Myocyte (in vitro differentiated cells): Measurements from ENCODE around the gene AASDHPPT. TPM values are rescaled to one million over a fixed set of nuclear protein-coding genes. Genes with fewer than 3 reads are reported as not detected.

ENCODE experiments used
- total RNA-seq: library from RNA; depleted of rRNA; stranded (reverse); fragments of >200 nt; gene quantifications from 2 replicates; pipeline ENCODE4 v1.2.3, GENCODE V29; 2014

The AASDHPPT gene
- total RNA-seq, 1 donor from 2014 or later: 66.7 TPM

Other genes with a start within 250 kb of the AASDHPPT start
- 40.4 and 49.8 TPM in 2 replicates for gene MSANTD4, start 55.4 kb upstream of the AASDHPPT start, total RNA-seq
- 2.5 and 3.7 TPM in 2 replicates for gene KBTBD3, start 315 bp upstream of the AASDHPPT start, total RNA-seq